HepG2 (cell line): Measurements from ENCODE around the gene MOAP1. TPM values are rescaled to one million over a fixed set of nuclear protein-coding genes. Genes with fewer than 3 reads are reported as not detected.

Experiments
- CEBPB ChIP-seq: IDR thresholded peaks from 2 replicates; pipeline ENCODE4 v1.6.1; 2011; ENCODE audit warnings: low read depth, low read length, improper control_type of control experiment, borderline replicate concordance
- CREB1 ChIP-seq, 2 experiments: fragments of 450-650 bp in 1 of 2; IDR thresholded peaks; 2 replicates each; pipeline ENCODE4 v1.6.1; 2016 to 2017; ENCODE audit warnings: control low read depth in 1 of 2, mild to moderate bottlenecking in 1 of 2, missing compliant biosample characterization in 1 of 2, missing genetic modification characterization in 1 of 2
- DMAP1 ChIP-seq: IDR thresholded peaks from 2 replicates; pipeline ENCODE4 v1.6.1; 2016
- DNMT1 ChIP-seq: sonication (generic); formaldehyde crosslinking; IDR thresholded peaks from 2 replicates; pipeline ENCODE4 v1.5.1; 2020; ENCODE audit warnings: mild to moderate bottlenecking, missing genetic modification reagents
- FOXO4 ChIP-seq: sonication (generic); formaldehyde crosslinking; conservative IDR thresholded peaks from 2 replicates; pipeline ENCODE4 v1.8.1; 2023; ENCODE audit warnings: missing genetic modification reagents
- HCFC1 ChIP-seq: fragments of 150-350 bp; IDR thresholded peaks from 2 replicates; pipeline ENCODE4 v1.6.1; 2014; ENCODE audit warnings: low read depth, low read length
- HOXA5 ChIP-seq: sonication (generic); formaldehyde crosslinking; IDR thresholded peaks from 2 replicates; pipeline ENCODE4 v1.4.0; 2020; ENCODE audit warnings: missing genetic modification reagents
- MEF2D ChIP-seq: sonication (generic); formaldehyde crosslinking; IDR thresholded peaks from 2 replicates; pipeline ENCODE4 v1.5.1; 2020; ENCODE audit warnings: mild to moderate bottlenecking, missing genetic modification reagents
- MEIS1 ChIP-seq: sonication (generic); formaldehyde crosslinking; IDR thresholded peaks from 2 replicates; pipeline ENCODE4 v1.9.0; 2021; ENCODE audit warnings: mild to moderate bottlenecking, missing genetic modification reagents, moderate library complexity, borderline replicate concordance
- MEIS2 ChIP-seq: sonication (generic); formaldehyde crosslinking; IDR thresholded peaks from 2 replicates; pipeline ENCODE4 v1.9.0; 2021; ENCODE audit warnings: mild to moderate bottlenecking, missing genetic modification reagents
- RCOR2 ChIP-seq: IDR thresholded peaks from 2 replicates; pipeline ENCODE4 v1.6.1; 2016; ENCODE audit warnings: missing biosample characterization, missing genetic modification reagents
- SNAI1 ChIP-seq: sonication (generic); formaldehyde crosslinking; IDR thresholded peaks from 2 replicates; pipeline ENCODE4 v1.5.0; 2020; ENCODE audit warnings: mild to moderate bottlenecking, missing genetic modification reagents, borderline replicate concordance
- SNAPC2 ChIP-seq: sonication (generic); formaldehyde crosslinking; IDR thresholded peaks from 2 replicates; pipeline ENCODE4 v1.8.1; 2022; ENCODE audit warnings: mild to moderate bottlenecking, missing genetic modification reagents
- SRF ChIP-seq: IDR thresholded peaks from 2 replicates; pipeline ENCODE4 v1.6.1; 2011; ENCODE audit warnings: mild to moderate bottlenecking, low read depth, low read length, moderate library complexity
- TCF7 ChIP-seq: sonication (generic); IDR thresholded peaks from 2 replicates; pipeline ENCODE4 v1.6.1; 2016; ENCODE audit warnings: antibody characterized with exemption, low read depth
- TFDP1 ChIP-seq: IDR thresholded peaks from 2 replicates; pipeline ENCODE4 v1.6.1; 2016; ENCODE audit warnings: missing compliant biosample characterization, missing genetic modification reagents, borderline replicate concordance
- ZBTB26 ChIP-seq: IDR thresholded peaks from 2 replicates; pipeline ENCODE4 v1.6.1; 2016; ENCODE audit warnings: missing compliant biosample characterization, missing genetic modification reagents, borderline replicate concordance
- ZNF138 ChIP-seq: sonication (generic); formaldehyde crosslinking; IDR thresholded peaks from 2 replicates; pipeline ENCODE4 v1.5.0; 2020; ENCODE audit warnings: mild to moderate bottlenecking, low read depth, missing genetic modification reagents
- ZNF687 ChIP-seq: sonication (generic); formaldehyde crosslinking; IDR thresholded peaks from 2 replicates; pipeline ENCODE4 v1.5.1; 2020; ENCODE audit warnings: mild to moderate bottlenecking, missing genetic modification reagents, moderate library complexity
- ZNF75D ChIP-seq: sonication (generic); formaldehyde crosslinking; IDR thresholded peaks from 2 replicates; pipeline ENCODE4 v1.8.1; 2023; ENCODE audit warnings: missing genetic modification reagents, mild to moderate bottlenecking, borderline replicate concordance
- ZNF788 ChIP-seq: sonication (generic); formaldehyde crosslinking; IDR thresholded peaks from 2 replicates; pipeline ENCODE4 v1.5.0; 2020; ENCODE audit warnings: mild to moderate bottlenecking, missing genetic modification reagents, borderline replicate concordance
- polyA plus RNA-seq, 8 experiments: library from polyadenylated mRNA; depleted of rRNA in 3 of 8; stranded (reverse) in 7 of 8; unstranded in 1 of 8; fragments of >200 nt; fragmentation: Illumina TruSeq in 4 of 8; extraction: Trizol in 4 of 8; gene quantifications; 2 replicates each; pipeline versions ENCODE4 v1.2.1 to v1.2.3, GENCODE V29; 2011 to 2016; ENCODE audit warnings: low read depth in 4 of 8, missing spikeins in 1 of 8, mixed read lengths in 1 of 8; ENCODE audit not compliant: insufficient read depth in 1 of 8
- total RNA-seq, 5 experiments: library from RNA; depleted of rRNA; stranded (reverse); fragments of >200 nt; fragmentation: Illumina TruSeq; extraction: Trizol; gene quantifications; 2 replicates each; pipeline ENCODE4 v1.2.3, GENCODE V29; 2016; ENCODE audit warnings: low read depth in 1 of 5

MOAP1 gene
- total and polyA plus RNA-seq, 2 of the 13 experiments (the other 11 are each of a cell fraction or from before 2014, with no cell fraction given), result 14.6 to 47.0 TPM

- TF ChIP-seq SNAPC2 (no peak), HOXA5 (CRISPR knock-in tag) (peak; percentile 83; the same call in 1 of the 2 replicates), ZNF687 (peak; percentile 94), MEIS1 (CRISPR knock-in tag) (0 out of 2 replicates have a peak, but pooled peaks have one; percentile 43), MEIS2 (0 out of 2 replicates have a peak, but pooled peaks have one; percentile 11), FOXO4 (CRISPR knock-in tag) (no peak), SRF (no peak), ZNF75D (CRISPR knock-in tag) (no peak), TCF7 (no peak), DMAP1 (CRISPR knock-in tag) (peak; percentile 57), HCFC1 (0 out of 2 replicates have a peak, but pooled peaks have one; percentile 10), ZBTB26 (CRISPR knock-in tag) (0 out of 2 replicates have a peak, but pooled peaks have one; percentile 40), ZNF138 (CRISPR knock-in tag) (no peak), CREB1 (IDR thresholded peaks at IDR 0.05) (peak; percentile 92), CREB1 (CRISPR knock-in tag; IDR thresholded peaks at IDR 0.05) (no peak; the same call in 1 of the 2 replicates), RCOR2 (CRISPR knock-in tag) (no peak), ZNF788 (no peak), MEF2D (CRISPR knock-in tag) (0 out of 2 replicates have a peak, but pooled peaks have one; percentile 36), CEBPB (no peak), SNAI1 (no peak), TFDP1 (CRISPR knock-in tag) (peak; percentile 28; the same call in 1 of the 2 replicates), DNMT1 (CRISPR knock-in tag) (peak; percentile 87; the same call in 1 of the 2 replicates)
These were observed at the start of gene MOAP1, which contains the start of gene LYSET (continued) for GRCh38 chr14:93184391-93185348.
